ENCODE results near the gene TBX19.

GRCh38 chr1:168298446-168298845 lies 17.8 kb downstream of the TBX19 start:
- TF ChIP-seq, protein P1, sequence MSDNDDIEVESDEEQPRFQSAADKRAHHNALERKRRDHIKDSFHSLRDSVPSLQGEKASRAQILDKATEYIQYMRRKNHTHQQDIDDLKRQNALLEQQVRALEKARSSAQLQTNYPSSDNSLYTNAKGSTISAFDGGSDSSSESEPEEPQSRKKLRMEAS (IDR thresholded peaks at IDR 0.05): no peak
- TF ChIP-seq USF1 (IDR thresholded peaks at IDR 0.05) (no peak), TCF12 (IDR thresholded peaks at IDR 0.05; ENCODE audit: low read depth) (no peak), NFIC (IDR thresholded peaks at IDR 0.05) (no peak), EP300 (IDR thresholded peaks at IDR 0.05; ENCODE audit: borderline replicate concordance) (no peak), FOXM1 (IDR thresholded peaks at IDR 0.05; ENCODE audit: borderline replicate concordance, low read depth) (no peak), RAD21 (IDR thresholded peaks at IDR 0.05; ENCODE audit: low read depth) (no peak), TEAD4 (IDR thresholded peaks at IDR 0.05) (no peak)
- TF ChIP-seq, protein P2, sequence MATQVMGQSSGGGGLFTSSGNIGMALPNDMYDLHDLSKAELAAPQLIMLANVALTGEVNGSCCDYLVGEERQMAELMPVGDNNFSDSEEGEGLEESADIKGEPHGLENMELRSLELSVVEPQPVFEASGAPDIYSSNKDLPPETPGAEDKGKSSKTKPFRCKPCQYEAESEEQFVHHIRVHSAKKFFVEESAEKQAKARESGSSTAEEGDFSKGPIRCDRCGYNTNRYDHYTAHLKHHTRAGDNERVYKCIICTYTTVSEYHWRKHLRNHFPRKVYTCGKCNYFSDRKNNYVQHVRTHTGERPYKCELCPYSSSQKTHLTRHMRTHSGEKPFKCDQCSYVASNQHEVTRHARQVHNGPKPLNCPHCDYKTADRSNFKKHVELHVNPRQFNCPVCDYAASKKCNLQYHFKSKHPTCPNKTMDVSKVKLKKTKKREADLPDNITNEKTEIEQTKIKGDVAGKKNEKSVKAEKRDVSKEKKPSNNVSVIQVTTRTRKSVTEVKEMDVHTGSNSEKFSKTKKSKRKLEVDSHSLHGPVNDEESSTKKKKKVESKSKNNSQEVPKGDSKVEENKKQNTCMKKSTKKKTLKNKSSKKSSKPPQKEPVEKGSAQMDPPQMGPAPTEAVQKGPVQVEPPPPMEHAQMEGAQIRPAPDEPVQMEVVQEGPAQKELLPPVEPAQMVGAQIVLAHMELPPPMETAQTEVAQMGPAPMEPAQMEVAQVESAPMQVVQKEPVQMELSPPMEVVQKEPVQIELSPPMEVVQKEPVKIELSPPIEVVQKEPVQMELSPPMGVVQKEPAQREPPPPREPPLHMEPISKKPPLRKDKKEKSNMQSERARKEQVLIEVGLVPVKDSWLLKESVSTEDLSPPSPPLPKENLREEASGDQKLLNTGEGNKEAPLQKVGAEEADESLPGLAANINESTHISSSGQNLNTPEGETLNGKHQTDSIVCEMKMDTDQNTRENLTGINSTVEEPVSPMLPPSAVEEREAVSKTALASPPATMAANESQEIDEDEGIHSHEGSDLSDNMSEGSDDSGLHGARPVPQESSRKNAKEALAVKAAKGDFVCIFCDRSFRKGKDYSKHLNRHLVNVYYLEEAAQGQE (IDR thresholded peaks at IDR 0.05; ENCODE audit: low read depth): no peak
